ENCODE measurements around the gene COL28A1.
A peak's percentile ranks its signal among the peaks of the same experiment; 100 is the strongest.

Gene COL28A1

GRCh38 chr7:7526006-7526405 lies 9.7 kb downstream of the COL28A1 start:
- DNase-seq (ENCODE audit: low read depth): no peak
- H3K4me3 ChIP-seq (ENCODE audit: low read depth, low read length): no peak overlapping the region

GRCh38 chr7:7524121-7524520 lies 11.6 kb downstream of the COL28A1 start:
- peak; percentile 43 for DNase-seq (ENCODE audit: low read depth)
- H3K4me3 ChIP-seq (ENCODE audit: low read depth, low read length): no peak overlapping the region

GRCh38 chr7:7522421-7522820 lies 13.3 kb downstream of the COL28A1 start:
- DNase-seq (ENCODE audit: low read depth): no peak
- no peak overlapping the region for H3K4me3 ChIP-seq (ENCODE audit: low read depth, low read length)

- H3K4me3 ChIP-seq (ENCODE audit: low read depth, low read length): no peak overlapping the region
- no peak for DNase-seq (ENCODE audit: low read depth)
Observed at GRCh38 chr7:7521259-7521658, 14.4 kb downstream of the COL28A1 start.

GRCh38 chr7:7519528-7519927 lies 16.1 kb downstream of the COL28A1 start:
- no peak for DNase-seq (ENCODE audit: low read depth)
- H3K4me3 ChIP-seq (ENCODE audit: low read depth, low read length): no peak overlapping the region

GRCh38 chr7:7519056-7519455 lies 16.6 kb downstream of the COL28A1 start:
- DNase-seq (ENCODE audit: low read depth): no peak
- H3K4me3 ChIP-seq (ENCODE audit: low read depth, low read length): no peak overlapping the region

GRCh38 chr7:7517754-7518153 lies 17.9 kb downstream of the COL28A1 start:
- DNase-seq (ENCODE audit: low read depth): no peak
- H3K4me3 ChIP-seq (ENCODE audit: low read depth, low read length): no peak overlapping the region

GRCh38 chr7:7516662-7517061 lies 19.0 kb downstream of the COL28A1 start:
- no peak overlapping the region for H3K4me3 ChIP-seq (ENCODE audit: low read depth, low read length)

GRCh38 chr7:7516156-7516555 lies 19.5 kb downstream of the COL28A1 start:
- no peak for DNase-seq (ENCODE audit: low read depth)
- no peak overlapping the region for H3K4me3 ChIP-seq (ENCODE audit: low read depth, low read length)

More at GRCh38 chr7:7516662-7517061, 19.0 kb downstream of the COL28A1 start:
- no peak for DNase-seq (ENCODE audit: low read depth)

GRCh38 chr7:7512861-7513597 lies 22.6 kb downstream of the COL28A1 start:
- no peak overlapping the region for H3K4me3 ChIP-seq (ENCODE audit: low read depth, low read length)
- DNase-seq (ENCODE audit: low read depth): no peak

- no peak for DNase-seq (ENCODE audit: low read depth)
- no peak overlapping the region for H3K4me3 ChIP-seq (ENCODE audit: low read depth, low read length)
Observed at GRCh38 chr7:7510794-7511193, 24.9 kb downstream of the COL28A1 start.

GRCh38 chr7:7505915-7506314 lies 29.8 kb downstream of the COL28A1 start:
- DNase-seq (ENCODE audit: low read depth): no peak
- H3K4me3 ChIP-seq (ENCODE audit: low read depth, low read length): no peak overlapping the region

GRCh38 chr7:7504910-7505704 lies 30.6 kb downstream of the COL28A1 start:
- no peak overlapping the region for H3K4me3 ChIP-seq (ENCODE audit: low read depth, low read length)
- no peak for DNase-seq (ENCODE audit: low read depth)

- no peak overlapping the region for H3K4me3 ChIP-seq (ENCODE audit: low read depth, low read length)
- DNase-seq (ENCODE audit: low read depth): no peak
Observed at GRCh38 chr7:7499892-7500291, 35.8 kb downstream of the COL28A1 start.

GRCh38 chr7:7498856-7499255 lies 36.8 kb downstream of the COL28A1 start:
- no peak for DNase-seq (ENCODE audit: low read depth)
- H3K4me3 ChIP-seq (ENCODE audit: low read depth, low read length): no peak overlapping the region

GRCh38 chr7:7496311-7496710 lies 39.4 kb downstream of the COL28A1 start:
- no peak for DNase-seq (ENCODE audit: low read depth)
- H3K4me3 ChIP-seq (ENCODE audit: low read depth, low read length): no peak overlapping the region

GRCh38 chr7:7495171-7495570 lies 40.5 kb downstream of the COL28A1 start:
- DNase-seq (ENCODE audit: low read depth): no peak

GRCh38 chr7:7491044-7491443 lies 44.6 kb downstream of the COL28A1 start:
- H3K4me3 ChIP-seq (ENCODE audit: low read depth, low read length): no peak overlapping the region
- no peak for DNase-seq (ENCODE audit: low read depth)

More at GRCh38 chr7:7495171-7495570, 40.5 kb downstream of the COL28A1 start:
- H3K4me3 ChIP-seq (ENCODE audit: low read depth, low read length): no peak overlapping the region

GRCh38 chr7:7490003-7490402 lies 45.7 kb downstream of the COL28A1 start:
- DNase-seq (ENCODE audit: low read depth): no peak
- H3K4me3 ChIP-seq (ENCODE audit: low read depth, low read length): no peak overlapping the region

- H3K4me3 ChIP-seq (ENCODE audit: low read depth, low read length): no peak overlapping the region
- DNase-seq (ENCODE audit: low read depth): no peak
Observed at GRCh38 chr7:7489546-7489945, 46.1 kb downstream of the COL28A1 start.

- DNase-seq (ENCODE audit: low read depth): no peak
Observed at GRCh38 chr7:7486362-7486761, 49.3 kb downstream of the COL28A1 start.

More at GRCh38 chr7:7486362-7486761, 49.3 kb downstream of the COL28A1 start:
- H3K4me3 ChIP-seq (ENCODE audit: low read depth, low read length): no peak overlapping the region

Measured in skeletal muscle cell (primary cell).